Stimulated activated CD8-positive, alpha-beta memory T cell treated with anti-CD3 and anti-CD28 coated beads, Interleukin-7, amount 100 ng/mL, for 1 hour (primary cell): ENCODE data around the gene THSD1.
"Not testable (repeated sequence)": the region's sequence is repeated elsewhere in the genome, so short reads cannot be mapped to it uniquely, and the experiment has no call there.

ENCODE experiments used
- DNase-seq, 2 donors: peaks; one replicate each; pipeline ENCODE4 v3.0.0-alpha.2; 2020; ENCODE audit warnings: low read depth in 2 of 2

Gene THSD1

DNA sequence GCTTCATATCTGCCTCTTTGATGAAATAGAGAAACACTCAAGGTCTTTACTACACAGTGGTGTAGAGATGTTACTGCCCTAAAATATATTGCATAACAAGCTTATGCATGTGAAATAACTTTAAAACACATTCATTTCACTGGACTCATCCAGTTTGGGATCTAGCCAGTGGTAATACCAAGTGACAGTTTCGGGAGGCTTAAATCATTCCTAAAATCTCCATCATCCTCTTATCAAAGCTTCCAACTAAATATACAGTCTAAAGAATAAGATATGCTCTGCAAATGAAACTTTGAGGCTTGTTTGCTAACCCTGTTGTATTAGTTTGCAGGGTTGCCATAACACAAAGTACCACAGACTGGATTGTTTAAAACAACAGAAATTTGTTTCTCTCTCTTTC is 52.8 kb downstream of the THSD1 start:
- no peak for DNase-seq

DNA sequence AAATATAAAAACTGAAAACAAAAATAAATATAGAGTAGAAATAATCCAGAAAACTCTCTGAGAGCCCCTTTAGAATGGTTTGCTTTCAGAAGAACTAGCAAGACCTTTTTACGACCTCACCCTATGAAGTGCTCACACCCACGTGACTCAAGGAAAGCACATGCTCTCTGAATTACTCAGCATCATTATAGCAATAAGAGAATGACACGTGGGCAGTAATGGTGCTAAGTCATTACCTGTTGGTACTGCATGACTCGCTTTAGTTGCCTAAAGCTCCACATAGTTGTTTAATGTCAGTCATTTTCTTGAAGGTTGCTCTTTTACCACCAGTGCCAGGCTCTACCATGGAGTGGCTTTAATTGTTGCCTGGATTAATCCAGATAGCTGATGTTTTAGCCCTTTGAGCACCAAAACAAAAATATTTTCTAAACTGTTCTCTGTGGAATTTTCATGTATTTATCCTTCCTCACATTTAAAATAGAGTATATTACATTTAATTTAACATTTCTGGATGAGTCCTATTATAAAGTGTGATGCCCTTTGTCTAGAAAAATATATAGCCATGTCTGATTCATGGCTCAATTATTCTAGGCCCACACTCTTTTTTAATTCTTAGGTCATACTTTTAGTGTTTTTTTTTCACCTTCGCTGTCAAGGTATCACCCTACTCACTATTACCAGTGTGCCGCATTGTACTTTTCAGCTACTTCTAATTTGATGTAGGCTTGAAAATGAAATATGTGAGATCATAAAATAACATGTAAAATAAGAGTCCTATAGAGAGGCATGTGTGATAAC is 56.8 kb downstream of the THSD1 start:
- DNase-seq: no peak

DNA sequence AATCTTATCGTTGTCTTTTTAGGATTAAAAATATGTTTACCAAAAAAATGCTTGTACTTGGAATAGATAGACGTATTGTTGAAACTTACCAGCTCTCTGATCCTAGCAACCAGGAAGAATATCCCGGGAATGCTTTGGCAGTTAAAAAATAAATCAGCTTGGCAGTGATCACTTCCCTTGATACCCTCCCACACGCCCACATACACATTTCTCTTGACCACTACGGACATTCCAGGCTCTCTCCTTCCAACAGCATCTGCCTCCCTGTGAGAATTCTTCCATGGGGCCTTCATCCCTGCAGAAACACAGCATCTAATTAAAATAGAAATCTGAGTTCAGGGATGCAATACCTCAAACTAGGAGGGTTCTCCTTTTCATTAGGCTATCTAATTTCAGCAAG is 57.9 kb downstream of the THSD1 start:
- no peak for DNase-seq

GRCh38 chr13:52345631-52346251 is 60.2 kb downstream of the THSD1 start:
- DNase-seq: no peak

GRCh38 chr13:52345048-52345447 is 60.9 kb downstream of the THSD1 start:
- DNase-seq: no peak

DNA sequence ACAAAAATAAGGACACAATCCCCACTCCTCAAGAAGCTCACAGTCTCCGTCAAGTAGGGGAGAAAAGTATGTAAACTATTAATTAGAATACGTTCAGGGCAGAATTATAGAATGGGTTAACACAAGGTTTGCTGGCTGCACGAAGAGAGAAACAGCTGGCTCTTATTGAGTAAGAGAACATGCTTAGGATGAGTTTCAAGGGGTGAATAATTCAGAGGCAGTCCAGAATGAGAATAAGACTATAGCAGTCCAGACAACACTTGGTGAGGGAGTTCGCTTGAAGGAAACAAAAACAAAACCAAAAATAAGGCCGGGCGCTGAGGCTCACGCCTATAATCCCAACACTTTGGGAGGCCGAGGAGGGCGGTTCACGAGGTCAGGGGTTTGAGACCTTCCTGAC is 61.9 kb downstream of the THSD1 start:
- no peak for DNase-seq

GRCh38 chr13:52342203-52342602 is 63.8 kb downstream of the THSD1 start:
- DNase-seq: not testable (repeated sequence)

GRCh38 chr13:52337828-52338455 is 68.0 kb downstream of the THSD1 start:
- DNase-seq: not testable (repeated sequence)

DNA sequence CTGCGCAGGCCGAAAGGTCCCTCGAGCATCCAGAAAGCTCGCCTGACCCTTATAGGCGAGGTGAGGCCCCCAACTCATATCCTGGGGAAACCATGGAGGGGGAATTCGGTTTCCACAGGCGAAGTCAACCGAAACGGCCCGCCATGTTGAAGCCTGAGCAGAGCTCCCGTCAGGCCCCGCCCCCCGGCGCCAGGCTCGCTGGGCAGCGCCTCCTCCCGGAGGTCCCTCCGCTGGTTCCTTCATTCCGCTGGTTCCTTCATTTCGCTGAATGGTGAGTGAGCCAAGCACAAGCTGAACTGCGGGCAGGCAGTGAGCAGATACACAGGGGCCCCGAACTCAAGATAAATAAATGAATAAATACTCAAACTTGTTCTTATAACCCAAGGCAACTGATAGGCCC is 71.9 kb downstream of the THSD1 start:
- not testable (repeated sequence) for DNase-seq

GRCh38 chr13:52331844-52332243 is 74.1 kb downstream of the THSD1 start:
- DNase-seq: not testable (repeated sequence)
